Endothelial cell of coronary artery (primary cell): ENCODE data around the gene TXLNA. TPM values are rescaled to one million over a fixed set of nuclear protein-coding genes. Genes with fewer than 3 reads are reported as not detected.

Experiments
- total RNA-seq: library from RNA; depleted of rRNA; stranded (reverse); fragments of >200 nt; gene quantifications from 2 replicates; pipeline ENCODE4 v1.2.3, GENCODE V29; 2014

TXLNA gene
- total RNA-seq: 69.9 and 73.1 TPM in 2 replicates

GRCh38 chr1:32179443-32180185, at the start of gene TXLNA:
Gene TXLNA (plus strand): TSS chr1:32179675. CDS start chr1:32180346, 671 bp downstream.

GRCh38 chr1:32200226-32201010, 20.9 kb downstream of the TXLNA start, which contains the start of gene CCDC28B:
Gene CCDC28B (plus strand): TSS chr1:32200595. CDS start chr1:32201936, 1,341 bp downstream.

GRCh38 chr1:32205401-32206370, 26.2 kb downstream of the TXLNA start, which contains the start of gene IQCC:
Gene IQCC (plus strand): TSS chr1:32205671. CDS start chr1:32205682, 11 bp downstream.

GRCh38 chr1:32208891-32209328, 29.4 kb downstream of the TXLNA start, which contains the start of gene DCDC2B:
Gene DCDC2B (plus strand): TSS chr1:32209089. CDS start chr1:32209094, 5 bp downstream.

GRCh38 chr1:32221980-32222755, 42.7 kb downstream of the TXLNA start, which contains the start of the genes EIF3I and TMEM234:
Gene EIF3I (plus strand): TSS chr1:32222407. CDS start chr1:32222442, 35 bp downstream.
Gene TMEM234 (minus strand): TSS chr1:32222353. CDS start chr1:32222322, 31 bp downstream.

GRCh38 chr1:32246888-32247273, 67.4 kb downstream of the TXLNA start, which contains the start of gene FAM167B:
Gene FAM167B (plus strand): TSS chr1:32247222. CDS start chr1:32247422, 200 bp downstream.

Other genes starting within 250 kb of the TXLNA start
- gene PTP4A2, start 241.3 kb upstream of the TXLNA start, total RNA-seq: 262 and 303 TPM in 2 replicates
- 53.1 and 68.0 TPM in 2 replicates for gene KHDRBS1, start 165.8 kb upstream of the TXLNA start, total RNA-seq
- 10.6 and 11.8 TPM in 2 replicates for gene TMEM39B, start 106.7 kb upstream of the TXLNA start, total RNA-seq
- 28.3 and 32.8 TPM in 2 replicates for gene KPNA6, start 71.6 kb upstream of the TXLNA start, total RNA-seq
- 18.3 and 20.1 TPM in 2 replicates for gene CCDC28B, start 20.9 kb downstream of the TXLNA start, total RNA-seq
- 1.3 and 1.4 TPM in 2 replicates for gene IQCC, start 26.0 kb downstream of the TXLNA start, total RNA-seq
- not detected in 2 replicates for gene DCDC2B, start 29.4 kb downstream of the TXLNA start, total RNA-seq
- gene TMEM234, start 42.7 kb downstream of the TXLNA start, total RNA-seq: 12.7 and 16.3 TPM in 2 replicates
- gene EIF3I, start 42.7 kb downstream of the TXLNA start, total RNA-seq: 313 and 378 TPM in 2 replicates
- gene FAM167B, start 67.5 kb downstream of the TXLNA start, total RNA-seq: 1.7 and 9.8 TPM in 2 replicates
- gene LCK, start 71.6 kb downstream of the TXLNA start, total RNA-seq: 0.09 TPM in 1 of 2 replicates, not detected in the other
- gene HDAC1, start 112.4 kb downstream of the TXLNA start, total RNA-seq: 118 and 146 TPM in 2 replicates
- gene MARCKSL1, start 156.6 kb downstream of the TXLNA start, total RNA-seq: 76.6 and 108 TPM in 2 replicates
- gene FAM229A, start 182.8 kb downstream of the TXLNA start, total RNA-seq: 0.81 and 1.6 TPM in 2 replicates
- 0.18 and 0.19 TPM in 2 replicates for gene TSSK3, start 182.9 kb downstream of the TXLNA start, total RNA-seq
- 41.4 and 55.3 TPM in 2 replicates for gene BSDC1, start 214.8 kb downstream of the TXLNA start, total RNA-seq